ENCODE measurements around the gene AKR1A1.
"Not testable (repeated sequence)": the region's sequence is repeated elsewhere in the genome, so short reads cannot be mapped to it uniquely, and the experiment has no call there.

- TF ChIP-seq POLR2AphosphoS5, POLR2A, TAF1, POU2F2, SPI1 (IDR thresholded peaks at IDR 0.05; ENCODE audit: low read depth, low read length): not testable (repeated sequence)
Observed at GRCh38 chr1:45518366-45518765, 32.3 kb upstream of the AKR1A1 start.

Data from GM12891 (cell line).